IMR-90 (cell line): ENCODE results near the gene GSTA4. TPM values are rescaled to one million over a fixed set of nuclear protein-coding genes. Genes with fewer than 3 reads are reported as not detected.

Source experiments
- ATAC-seq: fragments of 200-7000 bp; cut with Tn5 transposase; 2 replicates; pipeline ENCODE4 v1.9.1; 2020; ENCODE audit warnings: low read depth, mild to moderate bottlenecking, moderate library complexity
- BruUV-seq: library from RNA; stranded (reverse); fragments of 400-500 nt; replicated peaks from 2 replicates; lab custom pipeline; 2021; lab: Mats Ljungman, UMichigan
- CTCF ChIA-PET: fragments of 300-600 bp; formaldehyde crosslinking; extraction: SDS; loops from one replicate; lab custom pipeline; 2021; ENCODE audit warnings: antibody characterized with exemption; lab: Yijun Ruan, JAX
- POLR2A ChIA-PET: fragments of 300-600 bp; sonication (Branson Sonifier 250); formaldehyde crosslinking; loops from one replicate; lab custom pipeline; 2022; ENCODE audit warnings: antibody characterized with exemption; ENCODE audit not compliant: unreplicated experiment; lab: Charles Lee
- DNase-seq: peaks from one replicate; pipeline ENCODE4 v3.0.0; 2013
- H2AFZ ChIP-seq: replicated peaks from 2 replicates; pipeline ENCODE3; 2013; ENCODE audit warnings: low read length, mild to moderate bottlenecking; ENCODE audit not compliant: poor library complexity
- H2AK5ac ChIP-seq: 2 replicates; pipeline ENCODE4 v1.6.1; 2013; ENCODE audit warnings: low read depth, low read length, inconsistent platforms
- H2AK9ac ChIP-seq: replicated peaks from 2 replicates; pipeline ENCODE3; 2013; ENCODE audit warnings: mild to moderate bottlenecking, low read depth, low read length, moderate library complexity; ENCODE audit not compliant: poor library complexity
- H2BK120ac ChIP-seq: 2 replicates; pipeline ENCODE4 v1.6.1; 2013; ENCODE audit warnings: low read depth, low read length, inconsistent platforms
- H2BK15ac ChIP-seq: 3 replicates; pipeline ENCODE4 v1.6.1; 2013; ENCODE audit warnings: low read depth, low read length, inconsistent platforms
- H2BK20ac ChIP-seq: 2 replicates; pipeline ENCODE4 v1.6.1; 2013; ENCODE audit warnings: low read depth, mild to moderate bottlenecking, inconsistent platforms, low read length, moderate library complexity
- H2BK5ac ChIP-seq: 2 replicates; pipeline ENCODE4 v1.6.1; 2013; ENCODE audit warnings: mild to moderate bottlenecking, low read depth, low read length, inconsistent platforms; ENCODE audit not compliant: poor library complexity, severe bottlenecking
- H3K14ac ChIP-seq: replicated peaks from 2 replicates; pipeline ENCODE4 v1.6.1; 2013; ENCODE audit warnings: low read depth, low read length, inconsistent platforms
- H3K18ac ChIP-seq: 2 replicates; pipeline ENCODE4 v1.6.1; 2013; ENCODE audit warnings: low read depth, low read length, control low read depth
- H3K23ac ChIP-seq: 2 replicates; pipeline ENCODE4 v1.6.1; 2013; ENCODE audit warnings: low read depth, low read length, inconsistent platforms
- H3K27ac ChIP-seq: 2 replicates; pipeline ENCODE4 v1.5.1; 2013; ENCODE audit warnings: mild to moderate bottlenecking, control low read depth, low read length; ENCODE audit not compliant: insufficient read depth
- H3K27me3 ChIP-seq: 2 replicates; pipeline ENCODE4 v1.6.1; 2013; ENCODE audit warnings: low read length; ENCODE audit not compliant: control insufficient read depth, insufficient read depth
- H3K36me3 ChIP-seq: 2 replicates; pipeline ENCODE4 v1.6.1; 2013; ENCODE audit warnings: low read length, mixed read lengths; ENCODE audit not compliant: control insufficient read depth, insufficient read depth
- H3K4ac ChIP-seq: 2 replicates; pipeline ENCODE4 v1.6.1; 2013; ENCODE audit warnings: low read depth, low read length, inconsistent platforms
- H3K4me1 ChIP-seq: 2 replicates; pipeline ENCODE4 v1.6.1; 2013; ENCODE audit warnings: low read length, mixed read lengths; ENCODE audit not compliant: control insufficient read depth, insufficient read depth
- H3K4me2 ChIP-seq: 2 replicates; pipeline ENCODE4 v1.6.1; 2013; ENCODE audit warnings: low read depth, mild to moderate bottlenecking, control low read depth, low read length, moderate library complexity
- H3K4me3 ChIP-seq: 2 replicates; pipeline ENCODE4 v1.5.1; 2013; ENCODE audit warnings: low read depth, mild to moderate bottlenecking, control low read depth, low read length, moderate library complexity; ENCODE audit not compliant: insufficient read depth
- H3K56ac ChIP-seq: 2 replicates; pipeline ENCODE4 v1.6.1; 2013; ENCODE audit warnings: low read length, inconsistent platforms; ENCODE audit not compliant: insufficient read depth; ENCODE audit errors: extremely low read depth
- H3K79me1 ChIP-seq, 2 experiments: 2 replicates each; pipeline ENCODE4 v1.6.1; 2013; ENCODE audit warnings: low read length in 2 of 2, inconsistent platforms in 1 of 2, low read depth in 1 of 2
- H3K9ac ChIP-seq: 2 replicates; pipeline ENCODE4 v1.6.1; 2013; ENCODE audit warnings: low read depth, low read length, control low read depth
- H3K9me1 ChIP-seq: 2 replicates; pipeline ENCODE4 v1.6.1; 2013; ENCODE audit warnings: low read length, inconsistent platforms; ENCODE audit not compliant: insufficient read depth
- H3K9me3 ChIP-seq: 2 replicates; pipeline ENCODE4 v1.6.1; 2013; ENCODE audit warnings: low read length; ENCODE audit not compliant: control insufficient read depth, insufficient read depth
- H4K20me1 ChIP-seq: 2 replicates; pipeline ENCODE4 v1.6.1; 2013; ENCODE audit warnings: low read length, inconsistent platforms; ENCODE audit not compliant: insufficient read depth
- H4K5ac ChIP-seq: 2 replicates; pipeline ENCODE4 v1.6.1; 2013; ENCODE audit warnings: mild to moderate bottlenecking, low read depth, low read length, control low read depth
- H4K8ac ChIP-seq, 2 experiments: 2 replicates each; pipeline ENCODE4 v1.6.1; 2013; ENCODE audit warnings: low read depth in 2 of 2, low read length in 2 of 2, control low read depth in 1 of 2, inconsistent platforms in 1 of 2
- H4K91ac ChIP-seq: 2 replicates; pipeline ENCODE4 v1.6.1; 2013; ENCODE audit warnings: low read depth, low read length, inconsistent platforms; ENCODE audit not compliant: insufficient read depth
- CTCF ChIP-seq: conservative IDR thresholded peaks from 2 replicates; pipeline ENCODE4 v1.5.1; 2012; ENCODE audit warnings: mild to moderate bottlenecking, low read depth, low read length, improper control_type of control experiment
- MAFK ChIP-seq: IDR thresholded peaks from 2 replicates; pipeline ENCODE4 v1.6.1; 2012; ENCODE audit warnings: low read depth, low read length, improper control_type of control experiment
- MAZ ChIP-seq: IDR thresholded peaks from 2 replicates; pipeline ENCODE4 v1.6.1; 2012; ENCODE audit warnings: low read depth, mild to moderate bottlenecking, low read length, improper control_type of control experiment, moderate library complexity, borderline replicate concordance
- RCOR1 ChIP-seq: IDR thresholded peaks from 2 replicates; pipeline ENCODE4 v1.6.1; 2012; ENCODE audit warnings: mild to moderate bottlenecking, low read length, improper control_type of control experiment; ENCODE audit not compliant: insufficient replicate concordance
- RFX5 ChIP-seq: IDR thresholded peaks from 2 replicates; pipeline ENCODE4 v1.8.0; 2012; ENCODE audit warnings: low read depth, mild to moderate bottlenecking, low read length, moderate library complexity
- dilution Hi-C: fragments of 300-500 bp; cut with HindIII; formaldehyde crosslinking; loops from one replicate; pipeline ENCODE4 v1.14.3; 2018; ENCODE audit warnings: low sequenced_read_pairs; ENCODE audit not compliant: unreplicated experiment
- in situ Hi-C: fragments of 300-500 bp; cut with MboI; formaldehyde crosslinking; loops from 3 replicates; pipeline ENCODE4 v1.14.3; 2019; ENCODE audit warnings: low sequenced_read_pairs, inconsistent platforms, mixed read lengths
- intact Hi-C: fragments of 100-400 bp; cut with micrococcal nuclease; formaldehyde crosslinking; loops from 2 replicates; pipeline ENCODE4 v1.10.0; 2022
- polyA plus RNA-seq, 3 experiments: library from polyadenylated mRNA; depleted of rRNA; stranded (reverse); fragments of >200 nt; gene quantifications; 2 replicates each; pipeline ENCODE4 v1.2.3, GENCODE V29; 2012; ENCODE audit warnings: low replicate concordance in 1 of 3
- total RNA-seq: library from RNA; depleted of rRNA; stranded (reverse); fragments of >200 nt; gene quantifications from 2 replicates; pipeline ENCODE4 v1.2.3, GENCODE V29; 2012

The GSTA4 gene
- total and polyA plus RNA-seq, 2 of the 4 experiments (the other 2 are of a cell fraction) = 26.9 to 35.6 TPM

GRCh38 chr6:53029257-53029656 lies 34.2 kb upstream of the GSTA4 start:
- Histone ChIP-seq H4K91ac (no peak overlapping the region), H3K4me3 (no peak overlapping the region), H3K18ac (no peak overlapping the region), H3K36me3 (peaks cover 17% of the 10 kb centered on the region), H2AK9ac (no peak overlapping the region), H3K9me1 (peaks cover 6% of the 10 kb centered on the region), H3K27me3 (no peaks in the 10 kb centered on the region), H4K5ac (no peak overlapping the region), H3K23ac (no peak overlapping the region), H3K9ac (no peak overlapping the region), H4K8ac (no peak overlapping the region), H3K4ac (no peak overlapping the region), H3K4me1 (peaks cover 8% of the 10 kb centered on the region), H2BK20ac (no peak overlapping the region), H3K9me3 (no peaks in the 10 kb centered on the region), H2BK120ac (no peak overlapping the region), H3K4me2 (no peak overlapping the region), H2AFZ (no peak overlapping the region), H3K27ac (no peak overlapping the region), H2BK15ac (no peak overlapping the region), H2AK5ac (no peak overlapping the region), H3K56ac (no peak overlapping the region), H3K14ac (no peak overlapping the region), H4K20me1 (no peaks in the 10 kb centered on the region), H2BK5ac (no peak overlapping the region), H3K79me1 (0 out of 4 replicates have a peak, but pooled peaks cover 0 to 7% of the 10 kb centered on the region in 2 experiments)
- no TSS peak for BruUV-seq
- TF ChIP-seq MAFK (no peak), RFX5 (no peak), CTCF (no peak), MAZ (no peak), RCOR1 (no peak)
- DNase-seq (no peak), ATAC-seq (no peak)
- ChIA-PET CTCF (no interaction called here), POLR2A (no interaction called here)
- intact Hi-C loops (no loop called here), dilution Hi-C loops (no loop called here), in situ Hi-C loops (no loop called here)
